NOMO-1 (cell line): Measurements from ENCODE around the gene PPFIA4.

Source experiments
- DNase-seq, 2 experiments: peaks; one replicate each; lab custom pipeline; 2025; ENCODE audit not compliant: unreplicated experiment in 2 of 2; lab: John Stamatoyannopoulos, UW

The PPFIA4 gene

GRCh38 chr1:203056012-203056411 is 29.7 kb downstream of the PPFIA4 start:
- no peak for DNase-seq

- no peak for DNase-seq
Observed at GRCh38 chr1:203056516-203056915, 30.2 kb downstream of the PPFIA4 start.

- DNase-seq: peak; percentile 56 to 82
Observed at GRCh38 chr1:203057911-203058675, 31.8 kb downstream of the PPFIA4 start.

- DNase-seq: peak; percentile 53 to 81
Observed at GRCh38 chr1:203058676-203058935, 32.3 kb downstream of the PPFIA4 start.

- DNase-seq: peak; percentile 29 to 61
Observed at GRCh38 chr1:203059485-203059884, 33.2 kb downstream of the PPFIA4 start.

GRCh38 chr1:203060115-203060514 is 33.8 kb downstream of the PPFIA4 start:
- no peak for DNase-seq

GRCh38 chr1:203063287-203063686 is 37.0 kb downstream of the PPFIA4 start:
- DNase-seq: peak in 1 of 2 experiments; percentile 29

- DNase-seq: no peak
Observed at GRCh38 chr1:203065191-203065590, 38.9 kb downstream of the PPFIA4 start.

GRCh38 chr1:203065986-203066385 is 39.7 kb downstream of the PPFIA4 start:
- no peak for DNase-seq

- no peak for DNase-seq
Observed at GRCh38 chr1:203066965-203067364, 40.7 kb downstream of the PPFIA4 start.

- DNase-seq: peak; percentile 94 to 97
Observed at GRCh38 chr1:203069030-203069747, 42.9 kb downstream of the PPFIA4 start.

GRCh38 chr1:203072002-203072602 is 45.8 kb downstream of the PPFIA4 start:
- no peak for DNase-seq

GRCh38 chr1:203072911-203073310 is 46.6 kb downstream of the PPFIA4 start:
- DNase-seq: no peak

- no peak for DNase-seq
Observed at GRCh38 chr1:203073469-203073868, 47.2 kb downstream of the PPFIA4 start.

- DNase-seq: no peak
Observed at GRCh38 chr1:203074610-203075009, 48.3 kb downstream of the PPFIA4 start.

GRCh38 chr1:203075236-203076030 is 49.1 kb downstream of the PPFIA4 start:
- peak in 1 of 2 experiments; percentile 20 for DNase-seq

GRCh38 chr1:203076031-203076511 is 49.8 kb downstream of the PPFIA4 start:
- peak; percentile 31 to 49 for DNase-seq

GRCh38 chr1:203077367-203077766 is 51.1 kb downstream of the PPFIA4 start:
- no peak for DNase-seq

GRCh38 chr1:203077956-203078355 is 51.7 kb downstream of the PPFIA4 start:
- no peak for DNase-seq

- DNase-seq: no peak
Observed at GRCh38 chr1:203078478-203078877, 52.2 kb downstream of the PPFIA4 start.

GRCh38 chr1:203080456-203080855 is 54.2 kb downstream of the PPFIA4 start:
- no peak for DNase-seq
